HG03064 (cell line): ENCODE results near the gene PDCL3.

Experiments
- ATAC-seq: cut with Tn5 transposase; IDR thresholded peaks from one replicate; pipeline ENCODE4 v1.9.1; 2021; ENCODE audit warnings: low read depth; ENCODE audit not compliant: unreplicated experiment

The PDCL3 gene

GRCh38 chr2:100610381-100610831, 47.6 kb downstream of the PDCL3 start:
- no peak for ATAC-seq

DNA sequence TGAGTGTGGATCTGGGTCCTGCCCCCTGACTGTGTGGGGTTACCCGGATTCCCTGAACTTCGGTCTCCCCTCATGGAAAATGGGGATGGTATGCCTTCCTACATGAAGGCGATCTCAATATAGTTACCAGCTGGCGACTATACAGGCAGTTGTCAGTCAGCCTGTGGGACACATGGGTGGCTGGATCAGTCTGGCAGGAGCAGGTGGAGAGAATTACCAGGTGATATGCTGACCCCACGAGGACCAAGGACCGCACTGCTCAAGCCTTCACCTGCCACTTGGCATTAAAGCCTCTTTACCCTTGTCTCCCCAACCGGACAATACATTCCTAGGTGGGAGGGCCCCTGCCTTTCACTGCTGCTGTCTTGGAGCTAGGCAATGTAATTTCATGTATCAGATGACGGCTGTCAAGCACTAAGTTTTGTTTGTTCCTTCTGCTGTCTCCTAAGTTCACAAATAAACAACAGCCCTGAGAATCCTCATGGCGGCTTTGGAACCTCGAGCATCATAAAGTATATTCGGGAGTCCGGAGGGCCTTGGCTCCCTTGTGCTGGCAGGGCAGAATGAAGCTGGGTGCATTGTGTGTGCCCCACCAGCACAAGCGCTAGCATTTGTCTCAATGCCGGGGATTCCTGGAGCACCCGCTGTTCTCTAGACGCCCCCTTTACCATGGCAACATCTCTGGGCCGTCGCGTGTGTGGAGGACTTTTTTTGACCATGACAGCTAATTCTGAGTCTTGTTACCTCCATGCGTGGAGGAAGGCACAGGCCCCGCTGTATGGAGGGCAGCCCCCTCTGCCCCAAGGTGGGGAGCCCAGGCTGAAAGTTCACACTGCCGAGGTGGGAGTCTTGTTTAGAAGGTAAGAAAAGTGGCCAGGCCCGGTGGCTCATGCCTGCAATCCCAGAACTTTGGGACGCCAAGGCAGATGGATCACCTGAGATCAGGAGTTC, 48.6 kb downstream of the PDCL3 start:
- ATAC-seq: no peak

DNA sequence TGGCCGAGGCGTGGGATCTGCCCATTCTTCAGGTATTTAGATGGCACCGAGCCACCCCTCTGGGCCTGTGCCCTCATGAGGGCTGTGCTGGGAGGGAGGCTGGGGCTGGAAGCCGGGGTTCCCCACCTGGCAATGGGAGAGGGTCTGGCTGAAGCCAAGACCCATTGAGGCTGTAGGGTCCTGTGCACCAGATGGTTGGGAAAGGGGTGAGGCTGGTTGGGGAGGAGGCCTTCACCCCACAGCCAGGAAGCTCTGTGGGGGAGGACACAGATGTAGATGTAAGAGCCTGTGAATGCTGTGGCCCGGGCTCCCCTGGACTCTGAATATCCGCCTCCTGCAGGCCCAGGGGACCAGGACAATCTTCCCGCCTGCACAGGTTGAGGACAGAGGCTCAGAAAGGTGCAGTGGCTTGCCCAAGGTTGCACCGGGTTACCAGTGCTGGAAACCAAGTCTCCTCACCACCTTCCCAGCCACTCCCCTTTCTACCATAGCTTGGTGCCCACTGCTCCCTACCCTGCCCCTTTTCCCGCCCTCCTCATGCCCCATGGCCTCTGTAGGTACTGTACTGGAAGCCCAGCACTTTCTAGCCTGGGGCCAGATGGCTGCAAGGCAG, 49.7 kb downstream of the PDCL3 start:
- no peak for ATAC-seq

DNA sequence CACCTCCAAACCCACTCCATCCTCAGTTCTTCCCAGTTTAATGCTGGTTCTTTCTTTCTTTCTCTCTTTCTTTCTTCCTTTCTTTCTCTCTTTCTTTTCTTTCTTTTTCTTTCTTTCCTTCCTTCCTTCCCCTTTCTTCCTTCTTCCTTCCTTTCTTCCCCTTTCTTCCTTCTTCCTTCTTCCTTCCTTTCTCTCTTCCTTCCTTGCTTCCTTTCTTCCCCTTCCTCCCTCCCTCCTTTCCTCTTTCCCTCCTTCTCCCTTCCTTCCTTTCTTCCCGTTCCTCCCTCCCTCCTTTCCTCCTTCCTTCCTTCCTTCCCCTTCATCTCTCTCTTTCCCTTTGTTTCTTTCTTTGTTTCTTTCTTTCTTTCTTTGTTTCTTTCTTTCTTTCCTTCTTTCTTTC, 50.9 kb downstream of the PDCL3 start:
- no peak for ATAC-seq

- no peak for ATAC-seq
Observed at GRCh38 chr2:100614455-100615000, 51.7 kb downstream of the PDCL3 start.

DNA sequence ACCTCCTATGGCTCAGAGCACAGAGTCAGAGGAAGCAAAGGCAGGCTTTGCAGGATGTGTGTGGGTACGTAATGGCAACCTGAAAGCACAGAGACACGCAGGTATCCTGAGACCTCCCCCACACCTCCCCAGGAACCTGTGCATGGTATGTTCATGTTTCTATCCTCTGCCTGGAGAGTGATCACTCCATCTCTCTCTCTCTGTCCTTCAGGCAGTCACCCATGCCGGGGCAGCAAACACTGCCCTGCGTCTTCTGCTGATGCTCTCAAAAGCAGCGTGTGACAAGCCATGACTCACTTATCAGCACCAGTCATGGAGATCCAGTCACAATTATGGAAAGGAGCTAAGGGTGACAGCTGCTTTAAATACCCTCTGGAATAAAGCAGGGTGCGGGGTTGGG, 52.7 kb downstream of the PDCL3 start:
- no peak for ATAC-seq

GRCh38 chr2:100615886-100616285, 53.1 kb downstream of the PDCL3 start:
- no peak for ATAC-seq

- no peak for ATAC-seq
Observed at GRCh38 chr2:100616841-100617390, 54.1 kb downstream of the PDCL3 start.

- no peak for ATAC-seq
Observed at GRCh38 chr2:100619951-100620350, 57.2 kb downstream of the PDCL3 start.

- no peak for ATAC-seq
Observed at GRCh38 chr2:100620481-100620880, 57.7 kb downstream of the PDCL3 start.

GRCh38 chr2:100621371-100621951, 58.7 kb downstream of the PDCL3 start:
- ATAC-seq: no peak

DNA sequence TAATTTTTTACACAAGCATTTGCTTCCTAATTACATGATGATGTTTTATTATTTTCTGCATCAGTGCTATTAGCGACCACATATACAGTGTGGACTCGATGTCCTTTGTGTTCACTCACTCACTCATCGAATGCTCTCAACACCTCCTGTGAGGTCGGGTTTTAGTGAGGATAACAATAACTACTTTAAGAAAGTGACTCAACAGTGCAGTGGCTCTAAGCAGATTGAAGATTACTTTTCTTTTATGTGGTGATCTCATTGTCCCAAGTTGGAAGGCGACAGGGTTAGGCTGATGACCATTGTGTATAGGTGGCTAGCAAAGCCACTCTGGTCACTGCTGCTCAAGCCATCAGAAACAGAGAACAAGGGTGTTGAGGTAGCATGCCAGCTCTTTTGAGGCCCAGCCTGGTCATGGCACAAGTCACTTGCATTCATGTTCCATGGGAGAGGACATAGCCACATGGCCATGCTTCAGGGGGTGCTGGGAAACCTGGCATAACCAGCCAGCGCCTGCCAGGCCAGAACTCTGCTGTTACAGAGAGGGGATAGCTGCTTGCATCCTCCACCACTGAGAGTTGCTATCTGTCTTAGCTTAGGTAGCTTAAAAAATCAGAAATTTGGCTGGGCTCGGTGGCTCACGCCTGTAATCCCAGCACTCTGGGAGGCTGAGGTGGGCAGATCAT, 60.4 kb downstream of the PDCL3 start:
- ATAC-seq: no peak

- no peak for ATAC-seq
Observed at GRCh38 chr2:100623930-100624329, 61.1 kb downstream of the PDCL3 start.

DNA sequence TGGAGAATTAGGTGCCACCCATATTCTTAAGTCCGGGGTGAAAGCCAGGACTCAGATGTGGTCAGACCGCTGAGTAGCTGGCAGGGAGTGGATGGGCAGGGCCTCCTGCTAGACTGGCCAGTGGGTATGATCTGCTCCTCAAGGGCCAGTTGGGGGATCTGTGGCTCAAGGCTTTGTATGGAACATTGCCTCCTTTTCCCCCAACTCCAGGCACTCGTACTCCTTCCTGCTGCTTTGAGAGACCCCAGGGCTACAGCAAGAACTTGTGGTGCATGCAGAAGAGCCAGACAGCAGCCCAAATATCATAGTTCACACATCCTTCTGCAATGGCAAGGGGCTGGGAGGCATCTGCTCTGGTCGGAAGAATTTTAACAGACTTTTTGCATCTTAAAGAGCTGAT, 61.7 kb downstream of the PDCL3 start:
- no peak for ATAC-seq

- no peak for ATAC-seq
Observed at GRCh38 chr2:100625717-100626116, 62.9 kb downstream of the PDCL3 start.
